ENCODE data around the gene ZBTB20.

Gene ZBTB20

DNA sequence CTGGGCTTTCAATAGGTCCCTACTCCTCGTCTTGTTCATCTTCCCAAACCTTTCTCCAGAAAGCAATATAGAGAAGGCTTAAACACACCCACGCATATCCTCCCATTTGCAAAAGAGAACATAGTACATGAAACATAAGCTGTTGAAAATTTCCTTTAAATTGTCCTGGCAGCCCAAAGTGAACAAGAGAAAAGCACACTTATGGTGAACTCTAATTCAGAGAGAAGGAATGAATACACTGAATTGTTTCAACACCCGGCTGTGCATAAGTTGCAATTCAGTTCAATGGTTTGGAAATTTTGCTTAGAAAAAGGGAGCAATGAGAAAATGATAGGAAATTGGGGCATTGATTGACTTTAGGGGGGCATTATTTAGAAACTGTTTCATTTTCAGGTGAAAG is 650.6 kb downstream of the ZBTB20 start:
- DNase-seq = peak; percentile 19
- Histone ChIP-seq H3K36me3 (ENCODE audit: control insufficient read depth in 1 of 2, insufficient read depth in 2 of 2, low read depth in 1 of 2, low read length in 2 of 2) (peaks cover 0 to 9% of the 10 kb centered on the region in 2 experiments), H3K18ac (ENCODE audit: low read depth in 1 of 2, low read length in 2 of 2) (no peak overlapping the region), H3K9ac (ENCODE audit: low read length) (peak overlapping the region; percentile 22), H3K79me1 (replicated peaks; ENCODE audit: low read length, poor library complexity, severe bottlenecking) (peaks cover 25% of the 10 kb centered on the region), H3K14ac (ENCODE audit: low read length in 2 of 2) (no peak overlapping the region), H3K4me1 (ENCODE audit: control insufficient read depth, insufficient read depth, low read depth, low read length) (peaks cover 8% of the 10 kb centered on the region), H4K8ac (ENCODE audit: low read length) (no peak overlapping the region), H3K27ac (ENCODE audit: low read length, poor library complexity, severe bottlenecking) (no peak overlapping the region), H2BK5ac (ENCODE audit: low read depth, low read length, poor library complexity, severe bottlenecking) (no peak overlapping the region), H4K91ac (ENCODE audit: low read length) (no peak overlapping the region), H2BK15ac (ENCODE audit: low read depth, poor library complexity, severe bottlenecking) (no peak overlapping the region), H2AFZ (ENCODE audit: low read depth, low read length) (no peak overlapping the region), H3K4me2 (ENCODE audit: low read length, poor library complexity, severe bottlenecking) (no peak overlapping the region), H2BK12ac (ENCODE audit: low read length in 2 of 2) (no peak overlapping the region), H3K4me3 (ENCODE audit: insufficient read depth in 1 of 2, low read depth in 1 of 2, low read length in 2 of 2) (peak overlapping the region in 1 of 2 experiments; percentile 5), H2AK5ac (ENCODE audit: low read length, severe bottlenecking) (no peak overlapping the region), H3K27me3 (ENCODE audit: control insufficient read depth in 1 of 2, insufficient read depth in 1 of 2, low read length in 2 of 2) (no peaks in the 10 kb centered on the region), H2BK120ac (ENCODE audit: low read depth, low read length) (no peak overlapping the region), H3K23ac (ENCODE audit: low read length in 2 of 2) (no peak overlapping the region), H3K4ac (ENCODE audit: low read depth in 1 of 2, low read length in 2 of 2) (no peak overlapping the region), H3K9me3 (ENCODE audit: control insufficient read depth, low read length) (no peaks in the 10 kb centered on the region)
- WGBS = 95% methylated on average over 2 of the region's 3 CpGs

DNA sequence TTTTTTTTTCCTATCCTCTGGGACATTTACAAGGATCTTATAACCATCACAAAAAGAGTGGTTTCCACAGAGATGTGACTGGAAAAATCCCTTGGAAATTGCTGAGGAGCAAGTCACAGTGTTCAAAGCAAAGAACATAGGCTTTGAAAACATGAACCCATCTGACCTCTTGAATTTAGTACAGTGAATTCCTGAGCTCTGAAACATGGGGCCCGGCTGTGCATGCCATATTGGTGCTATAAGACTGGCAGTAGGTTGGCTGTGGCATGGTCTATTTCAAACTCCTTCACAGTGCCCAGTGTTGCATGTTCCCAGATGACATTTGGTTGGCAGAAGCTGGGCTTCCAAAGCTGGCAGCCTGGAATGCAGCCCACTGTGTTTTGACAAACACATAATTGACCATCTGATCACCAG is 651.1 kb downstream of the ZBTB20 start:
- H3K23ac ChIP-seq (ENCODE audit: low read length in 2 of 2) = no peak overlapping the region
- no peak overlapping the region for H4K91ac ChIP-seq (ENCODE audit: low read length)
- H3K9me3 ChIP-seq (ENCODE audit: control insufficient read depth, low read length) = no peaks in the 10 kb centered on the region
- H2BK120ac ChIP-seq (ENCODE audit: low read depth, low read length) = no peak overlapping the region
- no peak overlapping the region for H2BK12ac ChIP-seq (ENCODE audit: low read length in 2 of 2)
- no peak overlapping the region for H2BK5ac ChIP-seq (ENCODE audit: low read depth, low read length, poor library complexity, severe bottlenecking)
- H3K18ac ChIP-seq (ENCODE audit: low read depth in 1 of 2, low read length in 2 of 2) = no peak overlapping the region
- peak overlapping the region; percentile 22 for H3K9ac ChIP-seq (ENCODE audit: low read length)
- H3K79me1 ChIP-seq (replicated peaks; ENCODE audit: low read length, poor library complexity, severe bottlenecking) = peaks cover 30% of the 10 kb centered on the region
- H4K8ac ChIP-seq (ENCODE audit: low read length) = no peak overlapping the region
- peak; percentile 76 for DNase-seq
- peaks cover 8% of the 10 kb centered on the region for H3K4me1 ChIP-seq (ENCODE audit: control insufficient read depth, insufficient read depth, low read depth, low read length)
- no peak overlapping the region for H2BK15ac ChIP-seq (ENCODE audit: low read depth, poor library complexity, severe bottlenecking)
- H3K4me3 ChIP-seq (ENCODE audit: insufficient read depth in 1 of 2, low read depth in 1 of 2, low read length in 2 of 2) = peak overlapping the region in 1 of 2 experiments; percentile 5
- no peak overlapping the region for H3K14ac ChIP-seq (ENCODE audit: low read length in 2 of 2)
- no peaks in the 10 kb centered on the region for H3K27me3 ChIP-seq (ENCODE audit: control insufficient read depth in 1 of 2, insufficient read depth in 1 of 2, low read length in 2 of 2)
- H3K4ac ChIP-seq (ENCODE audit: low read depth in 1 of 2, low read length in 2 of 2) = no peak overlapping the region
- H3K4me2 ChIP-seq (ENCODE audit: low read length, poor library complexity, severe bottlenecking) = no peak overlapping the region
- WGBS = 33% methylated on average over 1 of the region's 1 CpG
- H2AFZ ChIP-seq (ENCODE audit: low read depth, low read length) = no peak overlapping the region
- no peak overlapping the region for H2AK5ac ChIP-seq (ENCODE audit: low read length, severe bottlenecking)
- H3K36me3 ChIP-seq (ENCODE audit: control insufficient read depth in 1 of 2, insufficient read depth in 2 of 2, low read depth in 1 of 2, low read length in 2 of 2) = peaks cover 0 to 9% of the 10 kb centered on the region in 2 experiments
- H3K27ac ChIP-seq (ENCODE audit: low read length, poor library complexity, severe bottlenecking) = no peak overlapping the region

DNA sequence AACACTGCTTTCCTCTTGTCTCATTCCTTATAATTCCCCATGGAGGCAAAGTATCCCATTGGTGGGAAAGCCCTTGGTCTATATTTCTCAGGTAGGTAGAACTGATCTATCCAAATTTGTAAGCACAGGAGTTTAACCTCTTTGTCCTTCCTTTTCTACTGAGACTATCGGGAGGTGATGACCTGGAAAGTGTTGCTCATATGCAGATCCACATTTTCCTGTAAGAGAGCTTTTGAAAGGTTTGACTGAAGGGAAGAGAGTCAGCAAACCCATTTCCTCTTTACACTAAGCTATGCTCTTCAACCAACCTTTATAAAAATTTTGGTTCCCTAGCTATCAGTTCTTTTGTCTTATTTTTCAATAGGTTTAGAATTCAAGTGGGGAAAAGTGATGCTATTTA is 652.6 kb downstream of the ZBTB20 start:
- no CpG with 5 or more reads among the region's 1 CpG for WGBS
- no peak for DNase-seq
- peaks cover 8% of the 10 kb centered on the region for H3K4me1 ChIP-seq (ENCODE audit: control insufficient read depth, insufficient read depth, low read depth, low read length)
- no peak overlapping the region for H2AK5ac ChIP-seq (ENCODE audit: low read length, severe bottlenecking)
- H2BK5ac ChIP-seq (ENCODE audit: low read depth, low read length, poor library complexity, severe bottlenecking) = no peak overlapping the region
- H3K4ac ChIP-seq (ENCODE audit: low read depth in 1 of 2, low read length in 2 of 2) = no peak overlapping the region
- no peaks in the 10 kb centered on the region for H3K27me3 ChIP-seq (ENCODE audit: control insufficient read depth in 1 of 2, insufficient read depth in 1 of 2, low read length in 2 of 2)
- no peak overlapping the region for H2BK12ac ChIP-seq (ENCODE audit: low read length in 2 of 2)
- no peaks in the 10 kb centered on the region for H3K9me3 ChIP-seq (ENCODE audit: control insufficient read depth, low read length)
- no peak overlapping the region for H4K8ac ChIP-seq (ENCODE audit: low read length)
- no peak overlapping the region for H3K14ac ChIP-seq (ENCODE audit: low read length in 2 of 2)
- no peak overlapping the region for H2BK15ac ChIP-seq (ENCODE audit: low read depth, poor library complexity, severe bottlenecking)
- no peak overlapping the region for H3K18ac ChIP-seq (ENCODE audit: low read depth in 1 of 2, low read length in 2 of 2)
- H3K4me2 ChIP-seq (ENCODE audit: low read length, poor library complexity, severe bottlenecking) = no peak overlapping the region
- H3K27ac ChIP-seq (ENCODE audit: low read length, poor library complexity, severe bottlenecking) = no peak overlapping the region
- H3K9ac ChIP-seq (ENCODE audit: low read length) = no peak overlapping the region
- H4K91ac ChIP-seq (ENCODE audit: low read length) = no peak overlapping the region
- no peak overlapping the region for H2BK120ac ChIP-seq (ENCODE audit: low read depth, low read length)
- H3K4me3 ChIP-seq (ENCODE audit: insufficient read depth in 1 of 2, low read depth in 1 of 2, low read length in 2 of 2) = no peak overlapping the region
- H2AFZ ChIP-seq (ENCODE audit: low read depth, low read length) = no peak overlapping the region
- H3K23ac ChIP-seq (ENCODE audit: low read length in 2 of 2) = no peak overlapping the region
- peaks cover 31% of the 10 kb centered on the region for H3K79me1 ChIP-seq (replicated peaks; ENCODE audit: low read length, poor library complexity, severe bottlenecking)
- H3K36me3 ChIP-seq (ENCODE audit: control insufficient read depth in 1 of 2, insufficient read depth in 2 of 2, low read depth in 1 of 2, low read length in 2 of 2) = peaks cover 0 to 5% of the 10 kb centered on the region in 2 experiments

- Histone ChIP-seq H4K8ac (ENCODE audit: low read length) (no peak overlapping the region), H3K18ac (ENCODE audit: low read depth in 1 of 2, low read length in 2 of 2) (no peak overlapping the region), H2BK12ac (ENCODE audit: low read length in 2 of 2) (no peak overlapping the region), H3K4me1 (ENCODE audit: control insufficient read depth, insufficient read depth, low read depth, low read length) (no peaks in the 10 kb centered on the region), H3K27ac (ENCODE audit: low read length, poor library complexity, severe bottlenecking) (no peak overlapping the region), H4K91ac (ENCODE audit: low read length) (no peak overlapping the region), H3K4me2 (ENCODE audit: low read length, poor library complexity, severe bottlenecking) (no peak overlapping the region), H2BK15ac (ENCODE audit: low read depth, poor library complexity, severe bottlenecking) (no peak overlapping the region), H3K36me3 (ENCODE audit: control insufficient read depth in 1 of 2, insufficient read depth in 2 of 2, low read depth in 1 of 2, low read length in 2 of 2) (peaks cover 0 to 6% of the 10 kb centered on the region in 2 experiments), H2BK5ac (ENCODE audit: low read depth, low read length, poor library complexity, severe bottlenecking) (no peak overlapping the region), H3K4ac (ENCODE audit: low read depth in 1 of 2, low read length in 2 of 2) (no peak overlapping the region), H3K23ac (ENCODE audit: low read length in 2 of 2) (no peak overlapping the region), H2BK120ac (ENCODE audit: low read depth, low read length) (no peak overlapping the region), H2AFZ (ENCODE audit: low read depth, low read length) (no peak overlapping the region), H3K79me1 (replicated peaks; ENCODE audit: low read length, poor library complexity, severe bottlenecking) (peaks cover 30% of the 10 kb centered on the region), H3K14ac (ENCODE audit: low read length in 2 of 2) (no peak overlapping the region), H2AK5ac (ENCODE audit: low read length, severe bottlenecking) (no peak overlapping the region), H3K27me3 (ENCODE audit: control insufficient read depth in 1 of 2, insufficient read depth in 1 of 2, low read length in 2 of 2) (no peaks in the 10 kb centered on the region), H3K9ac (ENCODE audit: low read length) (no peak overlapping the region), H3K4me3 (ENCODE audit: insufficient read depth in 1 of 2, low read depth in 1 of 2, low read length in 2 of 2) (no peak overlapping the region), H3K9me3 (ENCODE audit: control insufficient read depth, low read length) (no peaks in the 10 kb centered on the region)
- no peak for DNase-seq
- WGBS = 100% methylated on average over 1 of the region's 1 CpG
These were observed 656.3 kb downstream of the ZBTB20 start for GRCh38 chr3:114490829-114491228.
